Ascending aorta (tissue), 2 donors: ENCODE measurements around the gene SLAIN1. TPM values are rescaled to one million over a fixed set of nuclear protein-coding genes. Genes with fewer than 3 reads are reported as not detected.

Source experiments
- DNase-seq, 2 donors: peaks; one replicate each; pipeline ENCODE4 v3.0.0-alpha.2; 2019; ENCODE audit warnings: low spot score in 2 of 2
- H3K27ac ChIP-seq, 2 donors: fragments of 200-600 bp; sonication (generic); one replicate each; pipeline ENCODE4 v1.5.1; 2016 to 2017; ENCODE audit warnings: mild to moderate bottlenecking in 1 of 2
- H3K27me3 ChIP-seq: fragments of 200-600 bp; sonication (generic); one replicate; pipeline ENCODE4 v1.5.1; 2017
- H3K36me3 ChIP-seq, 2 donors: fragments of 200-600 bp; sonication (generic); one replicate each; pipeline ENCODE4 v1.5.1; 2016
- H3K4me1 ChIP-seq, 2 donors: fragments of 200-600 bp; sonication (generic); one replicate each; pipeline ENCODE4 v1.5.1; 2016 to 2017; ENCODE audit warnings: mild to moderate bottlenecking in 1 of 2
- H3K4me3 ChIP-seq, 2 donors: fragments of 200-600 bp; sonication (generic); one replicate each; pipeline ENCODE4 v1.5.1; 2016 to 2017; ENCODE audit warnings: mild to moderate bottlenecking in 1 of 2
- H3K9me3 ChIP-seq, 2 donors: fragments of 200-600 bp; sonication (generic); one replicate each; pipeline ENCODE4 v1.5.1; 2016
- CTCF ChIP-seq, 3 experiments: fragments of 200-600 bp in 2 of 3; fragments of 450-650 bp in 1 of 3; sonication (generic) in 2 of 3; IDR thresholded peaks; one replicate each; pipeline ENCODE4 v1.5.1; 2016 to 2019; ENCODE audit warnings: antibody characterized with exemption in 3 of 3, mild to moderate bottlenecking in 1 of 3, moderate library complexity in 1 of 3
- intact Hi-C: fragments of 100-400 bp; cut with DNase I; formaldehyde crosslinking; loops from one replicate; pipeline ENCODE4 v1.15.1; 2023
- total RNA-seq: library from RNA; depleted of rRNA; stranded (reverse); fragments of >200 nt; gene quantifications from one replicate; pipeline ENCODE4 v1.1.0, GENCODE V29; 2016

SLAIN1 gene
- total RNA-seq, 1 donor from 2014 or later: 7.1 TPM

- Histone ChIP-seq H3K4me1 (no peaks in the 10 kb centered on the region), H3K27ac (no peak overlapping the region), H3K36me3 (no peaks in the 10 kb centered on the region), H3K27me3 (no peaks in the 10 kb centered on the region), H3K9me3 (no peaks in the 10 kb centered on the region), H3K4me3 (no peak overlapping the region)
- no peak for TF ChIP-seq CTCF (IDR thresholded peaks at IDR 0.05)
- intact Hi-C loops: no loop called here
- no peak for DNase-seq
These were observed 110.1 kb downstream of the SLAIN1 start for GRCh38 chr13:77807431-77808135.

DNA sequence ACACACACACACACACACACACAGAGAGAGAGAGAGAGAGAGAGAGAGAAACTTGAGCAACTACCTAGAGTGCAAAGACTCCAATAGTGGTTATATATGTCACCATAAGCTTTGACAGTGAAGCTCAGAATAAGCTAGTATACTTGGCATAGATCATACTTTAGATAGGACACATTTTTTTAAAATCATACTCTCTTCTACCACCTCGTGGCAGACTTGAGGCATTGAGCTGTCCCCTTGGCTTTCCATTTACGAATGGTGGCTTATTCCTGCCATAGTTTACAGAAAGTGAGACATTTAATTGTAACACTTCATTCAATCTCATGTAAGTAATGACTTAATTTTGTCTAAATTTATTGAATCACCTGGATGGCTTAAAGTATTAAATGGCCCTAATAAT lies 112.9 kb downstream of the SLAIN1 start:
- Histone ChIP-seq H3K36me3 (no peaks in the 10 kb centered on the region), H3K9me3 (no peaks in the 10 kb centered on the region), H3K4me1 (no peaks in the 10 kb centered on the region), H3K27me3 (no peaks in the 10 kb centered on the region), H3K27ac (no peak overlapping the region), H3K4me3 (no peak overlapping the region)
- intact Hi-C loops: no loop called here
- DNase-seq: no peak
- no peak for TF ChIP-seq CTCF (IDR thresholded peaks at IDR 0.05)

GRCh38 chr13:77810878-77811277 lies 113.4 kb downstream of the SLAIN1 start:
- no peak for TF ChIP-seq CTCF (IDR thresholded peaks at IDR 0.05)
- Histone ChIP-seq H3K27ac (no peak overlapping the region), H3K9me3 (no peaks in the 10 kb centered on the region), H3K27me3 (no peaks in the 10 kb centered on the region), H3K4me1 (no peaks in the 10 kb centered on the region), H3K4me3 (no peak overlapping the region), H3K36me3 (no peaks in the 10 kb centered on the region)
- intact Hi-C loops: no loop called here
- no peak for DNase-seq

- Histone ChIP-seq H3K4me1 (no peaks in the 10 kb centered on the region), H3K4me3 (no peak overlapping the region), H3K36me3 (no peaks in the 10 kb centered on the region), H3K27ac (no peak overlapping the region), H3K9me3 (no peaks in the 10 kb centered on the region), H3K27me3 (no peaks in the 10 kb centered on the region)
- TF ChIP-seq CTCF (IDR thresholded peaks at IDR 0.05): no peak
- intact Hi-C loops: no loop called here
- no peak for DNase-seq
These were observed 113.9 kb downstream of the SLAIN1 start for GRCh38 chr13:77811381-77811780.

DNA sequence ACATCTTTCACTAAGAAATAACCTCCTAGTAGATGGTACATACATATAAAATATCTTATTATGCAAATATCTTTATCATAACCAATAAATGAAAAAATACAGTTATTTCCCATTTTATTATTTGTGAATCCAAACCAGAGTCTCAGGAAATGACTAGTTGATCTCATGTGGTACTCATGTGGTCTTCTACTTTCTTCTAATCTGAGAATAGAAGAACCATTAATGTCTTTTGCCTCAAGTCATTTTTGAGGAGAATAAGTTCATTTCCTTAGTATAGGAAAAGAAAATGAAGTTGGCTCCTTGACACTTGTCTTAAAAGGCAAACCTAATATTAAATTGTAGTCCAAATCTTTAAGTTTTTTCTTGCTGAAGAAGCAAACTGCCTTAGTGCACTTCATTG lies 114.5 kb downstream of the SLAIN1 start:
- no peaks in the 10 kb centered on the region for H3K27me3 ChIP-seq
- intact Hi-C loops: no loop called here
- TF ChIP-seq CTCF (IDR thresholded peaks at IDR 0.05): no peak
- no peaks in the 10 kb centered on the region for H3K9me3 ChIP-seq
- H3K4me3 ChIP-seq: no peak overlapping the region
- no peak for DNase-seq
- H3K4me1 ChIP-seq: no peaks in the 10 kb centered on the region
- no peak overlapping the region for H3K27ac ChIP-seq
- no peaks in the 10 kb centered on the region for H3K36me3 ChIP-seq

Other genes with a start within 250 kb of the SLAIN1 start
- gene SCEL, start 162.0 kb upstream of the SLAIN1 start, total RNA-seq: not detected
- 26.4 TPM for gene EDNRB, start 221.1 kb downstream of the SLAIN1 start, total RNA-seq